Skeletal muscle tissue (tissue), 4 donors: ENCODE data around the gene HLF. TPM values are rescaled to one million over a fixed set of nuclear protein-coding genes. Genes with fewer than 3 reads are reported as not detected.

Experiments
- H3K27ac ChIP-seq: one replicate; pipeline ENCODE4 v1.7.0; 2013; ENCODE audit warnings: mild to moderate bottlenecking, low read depth, low read length, inconsistent platforms
- H3K27me3 ChIP-seq, 3 donors: one replicate each; pipeline ENCODE4 v1.7.0; 2013; ENCODE audit warnings: low read length in 3 of 3; ENCODE audit not compliant: control insufficient read depth in 3 of 3, insufficient read depth in 3 of 3
- H3K36me3 ChIP-seq, 3 donors: one replicate each; pipeline ENCODE4 v1.7.0; 2013; ENCODE audit warnings: low read length in 3 of 3; ENCODE audit not compliant: control insufficient read depth in 3 of 3, insufficient read depth in 3 of 3
- H3K4me1 ChIP-seq, 3 donors: one replicate each; pipeline ENCODE4 v1.7.0; 2013; ENCODE audit warnings: low read length in 3 of 3, mild to moderate bottlenecking in 3 of 3; ENCODE audit not compliant: control insufficient read depth in 3 of 3, insufficient read depth in 3 of 3
- H3K4me3 ChIP-seq, 3 donors: one replicate each; pipeline ENCODE4 v1.7.0; 2013; ENCODE audit warnings: low read length in 3 of 3
- H3K9ac ChIP-seq, 3 donors: one replicate each; pipeline ENCODE4 v1.7.0; 2013; ENCODE audit warnings: low read length in 3 of 3, mild to moderate bottlenecking in 3 of 3, moderate library complexity in 2 of 3, low read depth in 1 of 3
- H3K9me3 ChIP-seq, 3 donors: one replicate each; pipeline ENCODE4 v1.7.0; 2013; ENCODE audit warnings: low read length in 3 of 3; ENCODE audit not compliant: control insufficient read depth in 3 of 3
- total RNA-seq: library from RNA; depleted of rRNA; stranded (reverse); fragments of >200 nt; gene quantifications from one replicate; pipeline ENCODE4 v1.2.3, GENCODE V29; 2014
- donor health status: Osteomylitis.

Gene HLF
- total RNA-seq, 1 donor from 2014 or later = 4.7 TPM

GRCh38 chr17:55298111-55298730 is 33.5 kb downstream of the HLF start:
- Histone ChIP-seq H3K4me1 (peaks cover 5 to 8% (median 7%) of the 10 kb centered on the region in 3 donors), H3K27ac (no peak overlapping the region), H3K9me3 (no peaks in the 10 kb centered on the region), H3K9ac (no peak overlapping the region), H3K27me3 (no peaks in the 10 kb centered on the region), H3K36me3 (no peaks in the 10 kb centered on the region), H3K4me3 (no peak overlapping the region)

GRCh38 chr17:55299162-55299838 is 34.5 kb downstream of the HLF start:
- no peak overlapping the region for H3K27ac ChIP-seq
- peaks cover 5 to 9% (median 7%) of the 10 kb centered on the region in 3 donors for H3K4me1 ChIP-seq
- no peaks in the 10 kb centered on the region for H3K9me3 ChIP-seq
- H3K9ac ChIP-seq = no peak overlapping the region
- no peak overlapping the region for H3K4me3 ChIP-seq
- no peaks in the 10 kb centered on the region for H3K36me3 ChIP-seq
- no peaks in the 10 kb centered on the region for H3K27me3 ChIP-seq

GRCh38 chr17:55299890-55300289 is 35.1 kb downstream of the HLF start:
- no peaks in the 10 kb centered on the region for H3K27me3 ChIP-seq
- no peak overlapping the region for H3K4me3 ChIP-seq
- no peak overlapping the region for H3K9ac ChIP-seq
- no peaks in the 10 kb centered on the region for H3K36me3 ChIP-seq
- no peak overlapping the region for H3K27ac ChIP-seq
- no peaks in the 10 kb centered on the region for H3K9me3 ChIP-seq
- H3K4me1 ChIP-seq = peaks cover 5 to 13% (median 7%) of the 10 kb centered on the region in 3 donors

GRCh38 chr17:55300479-55301290 is 35.9 kb downstream of the HLF start:
- no peaks in the 10 kb centered on the region for H3K36me3 ChIP-seq
- no peak overlapping the region for H3K4me3 ChIP-seq
- no peak overlapping the region for H3K9ac ChIP-seq
- no peaks in the 10 kb centered on the region for H3K27me3 ChIP-seq
- no peaks in the 10 kb centered on the region for H3K9me3 ChIP-seq
- H3K27ac ChIP-seq = no peak overlapping the region
- peaks cover 2 to 8% (median 3%) of the 10 kb centered on the region in 3 donors for H3K4me1 ChIP-seq

- Histone ChIP-seq H3K4me1 (peaks cover 0 to 7% (median 0%) of the 10 kb centered on the region in 3 donors), H3K36me3 (no peaks in the 10 kb centered on the region), H3K9me3 (no peaks in the 10 kb centered on the region), H3K27me3 (no peaks in the 10 kb centered on the region), H3K9ac (no peak overlapping the region), H3K4me3 (no peak overlapping the region), H3K27ac (no peak overlapping the region)
Observed at GRCh38 chr17:55301521-55302406, 37.0 kb downstream of the HLF start.

GRCh38 chr17:55302407-55302787 is 37.6 kb downstream of the HLF start:
- Histone ChIP-seq H3K27me3 (no peaks in the 10 kb centered on the region), H3K9ac (no peak overlapping the region), H3K9me3 (no peaks in the 10 kb centered on the region), H3K4me3 (no peak overlapping the region), H3K36me3 (no peaks in the 10 kb centered on the region), H3K27ac (no peak overlapping the region), H3K4me1 (peaks cover 0 to 7% (median 0%) of the 10 kb centered on the region in 3 donors)

- Histone ChIP-seq H3K4me1 (peaks cover 0 to 7% (median 0%) of the 10 kb centered on the region in 3 donors), H3K9me3 (no peaks in the 10 kb centered on the region), H3K9ac (no peak overlapping the region), H3K36me3 (no peaks in the 10 kb centered on the region), H3K27ac (no peak overlapping the region), H3K4me3 (no peak overlapping the region), H3K27me3 (no peaks in the 10 kb centered on the region)
Observed at GRCh38 chr17:55303008-55303493, 38.3 kb downstream of the HLF start.

GRCh38 chr17:55303701-55304145 is 39.0 kb downstream of the HLF start:
- H3K9ac ChIP-seq = no peak overlapping the region
- no peaks in the 10 kb centered on the region for H3K9me3 ChIP-seq
- H3K4me1 ChIP-seq = peaks cover 0 to 7% (median 0%) of the 10 kb centered on the region in 3 donors
- no peak overlapping the region for H3K27ac ChIP-seq
- no peaks in the 10 kb centered on the region for H3K36me3 ChIP-seq
- H3K27me3 ChIP-seq = no peaks in the 10 kb centered on the region
- H3K4me3 ChIP-seq = no peak overlapping the region

GRCh38 chr17:55304171-55304859 is 39.6 kb downstream of the HLF start:
- no peaks in the 10 kb centered on the region for H3K36me3 ChIP-seq
- no peak overlapping the region for H3K27ac ChIP-seq
- H3K4me1 ChIP-seq = peaks cover 0 to 7% (median 0%) of the 10 kb centered on the region in 3 donors
- no peaks in the 10 kb centered on the region for H3K9me3 ChIP-seq
- H3K4me3 ChIP-seq = no peak overlapping the region
- H3K9ac ChIP-seq = no peak overlapping the region
- H3K27me3 ChIP-seq = no peaks in the 10 kb centered on the region
